ENCODE results near the gene METTL6.
"Not testable (repeated sequence)": the region's sequence is repeated elsewhere in the genome, so short reads cannot be mapped to it uniquely, and the experiment has no call there.

The METTL6 gene, protein sequence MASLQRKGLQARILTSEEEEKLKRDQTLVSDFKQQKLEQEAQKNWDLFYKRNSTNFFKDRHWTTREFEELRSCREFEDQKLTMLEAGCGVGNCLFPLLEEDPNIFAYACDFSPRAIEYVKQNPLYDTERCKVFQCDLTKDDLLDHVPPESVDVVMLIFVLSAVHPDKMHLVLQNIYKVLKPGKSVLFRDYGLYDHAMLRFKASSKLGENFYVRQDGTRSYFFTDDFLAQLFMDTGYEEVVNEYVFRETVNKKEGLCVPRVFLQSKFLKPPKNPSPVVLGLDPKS

DNA sequence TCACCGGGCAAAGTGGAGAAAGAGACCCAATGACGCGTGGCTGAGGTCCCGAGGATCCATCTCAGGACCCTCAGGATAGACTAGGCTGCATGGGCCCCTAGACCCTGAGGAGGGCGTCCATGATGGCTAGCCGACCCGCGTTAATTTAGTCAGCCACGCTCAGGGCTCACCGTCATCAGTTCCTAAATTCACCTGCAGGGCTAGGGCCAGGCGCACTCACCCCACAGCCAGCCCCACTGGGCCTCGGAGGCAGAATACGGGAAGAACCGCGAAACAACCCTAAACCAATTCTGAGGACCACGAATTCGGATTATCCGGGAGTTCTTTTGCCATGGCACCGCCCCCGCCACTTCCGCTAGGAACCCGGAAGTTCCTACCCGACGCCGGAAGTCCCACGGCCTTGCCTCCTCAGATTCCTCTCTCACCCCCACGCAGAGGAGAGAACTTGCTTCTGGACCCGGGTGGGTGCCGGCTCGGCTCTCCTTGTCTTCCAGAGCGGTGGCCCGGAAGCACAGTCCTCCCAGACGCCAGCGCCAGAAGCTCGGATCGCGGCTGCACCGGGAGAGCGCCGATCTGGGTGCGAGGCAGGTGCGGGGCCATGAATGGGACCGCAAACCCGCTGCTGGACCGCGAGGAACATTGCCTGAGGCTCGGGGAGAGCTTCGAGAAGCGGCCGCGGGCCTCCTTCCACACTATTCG is at the start of gene METTL6, which contains the start of gene EAF1:
Gene METTL6 (minus strand): TSS at position 363 of the 699 bp plus-strand sequence. CDS start 1,033 bp downstream, outside the sequence.
Gene EAF1 (plus strand): TSS at position 417 of the 699 bp plus-strand sequence. CDS start 182 bp downstream, at position 599.
- DNase-seq = peak; percentile 88

DNA sequence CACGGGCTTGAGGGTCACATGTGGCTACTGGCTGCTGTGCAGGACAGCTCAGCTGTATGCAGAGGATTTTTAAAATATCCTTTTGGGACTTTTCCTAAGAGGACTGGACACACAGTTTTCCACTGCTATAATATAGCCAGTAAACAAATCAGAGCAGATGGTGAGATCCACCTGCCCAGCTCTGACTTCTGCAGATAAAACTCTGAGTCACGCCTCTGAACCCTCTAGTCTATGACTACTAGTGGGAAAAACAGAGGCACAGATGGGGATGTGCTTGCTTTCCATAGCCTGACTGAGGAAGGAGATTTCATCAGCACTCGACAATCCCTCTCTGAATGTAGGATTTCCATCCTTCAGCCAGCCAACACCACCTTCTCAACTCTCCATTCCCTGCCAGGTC is 49.0 kb upstream of the METTL6 start:
- no peak for DNase-seq

DNA sequence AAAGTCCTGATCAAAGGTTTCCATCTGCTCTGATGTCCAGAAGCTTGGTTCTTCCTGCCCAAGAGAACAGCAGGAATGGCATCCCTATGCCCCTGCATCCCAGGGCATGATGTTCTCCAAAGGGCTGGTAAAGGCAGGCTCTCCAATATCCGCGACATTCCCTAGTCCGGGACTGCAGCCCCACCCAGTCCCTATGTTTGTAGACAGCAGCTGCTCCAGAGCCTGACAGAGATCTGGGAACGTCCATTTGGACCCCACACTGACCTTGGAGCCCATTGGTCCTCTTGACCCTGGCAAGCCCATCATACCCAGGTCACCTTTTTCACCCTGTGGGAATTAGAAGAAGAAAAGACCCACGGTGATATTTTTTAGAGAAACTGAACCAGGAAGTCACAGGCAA is 47.8 kb upstream of the METTL6 start:
- DNase-seq = no peak

DNA sequence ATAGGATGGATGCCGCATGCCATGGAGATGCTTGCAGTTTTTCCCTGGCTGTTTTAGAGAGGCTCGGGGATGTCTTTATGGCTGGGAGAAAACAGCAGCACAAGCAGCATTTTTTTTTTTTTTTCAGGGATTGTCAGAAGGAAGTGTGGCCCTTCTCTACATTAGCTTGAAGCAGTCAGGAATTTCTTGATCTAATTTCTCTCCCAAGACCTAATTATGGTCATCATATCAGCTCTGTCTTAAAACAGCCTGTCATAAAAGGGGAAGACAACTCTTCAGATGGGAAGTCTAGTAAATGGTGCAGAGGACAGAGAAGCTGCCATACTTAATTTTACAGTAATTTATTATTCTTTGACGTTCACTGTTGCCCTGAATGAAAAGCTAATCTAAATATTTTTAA is 44.5 kb upstream of the METTL6 start:
- DNase-seq = no peak

DNA sequence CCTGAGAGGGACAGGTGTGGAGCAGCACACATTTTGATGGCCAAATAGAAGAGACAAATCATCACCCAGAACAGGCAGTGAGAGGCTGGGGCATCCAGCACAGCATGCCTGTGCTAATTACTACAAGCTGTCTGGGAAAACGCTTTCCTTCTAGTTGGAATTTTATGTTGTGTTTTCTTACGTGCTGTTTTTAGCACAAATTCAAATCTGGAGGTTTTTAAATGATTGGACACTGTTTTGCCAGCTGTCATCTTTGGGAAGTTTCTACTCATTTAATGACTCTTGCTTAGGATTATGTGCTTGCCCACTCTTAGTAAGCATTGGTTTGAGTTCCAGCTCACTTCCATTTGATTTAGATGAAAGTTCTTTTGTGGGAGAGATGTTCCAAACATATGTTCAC is 43.5 kb upstream of the METTL6 start:
- no peak for DNase-seq

DNA sequence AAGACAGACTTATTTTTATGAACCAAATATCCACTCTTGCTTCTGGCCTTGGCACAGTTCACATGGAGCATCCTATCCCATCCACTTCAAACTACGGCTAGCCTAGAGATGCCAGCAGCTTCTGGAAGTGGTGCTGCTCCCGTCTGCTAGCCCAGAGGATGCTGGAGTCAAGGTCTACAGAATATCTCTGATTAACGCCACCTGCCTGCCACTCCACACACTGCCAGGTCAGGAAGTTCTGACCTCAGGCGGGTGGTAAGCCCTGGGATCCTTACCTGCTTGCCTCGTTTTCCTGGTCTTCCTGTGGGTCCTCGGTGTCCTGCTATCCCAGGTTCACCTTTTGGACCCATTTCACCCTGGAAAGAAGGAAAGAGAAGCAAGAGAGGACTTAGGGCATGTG is 42.9 kb upstream of the METTL6 start:
- DNase-seq = no peak

DNA sequence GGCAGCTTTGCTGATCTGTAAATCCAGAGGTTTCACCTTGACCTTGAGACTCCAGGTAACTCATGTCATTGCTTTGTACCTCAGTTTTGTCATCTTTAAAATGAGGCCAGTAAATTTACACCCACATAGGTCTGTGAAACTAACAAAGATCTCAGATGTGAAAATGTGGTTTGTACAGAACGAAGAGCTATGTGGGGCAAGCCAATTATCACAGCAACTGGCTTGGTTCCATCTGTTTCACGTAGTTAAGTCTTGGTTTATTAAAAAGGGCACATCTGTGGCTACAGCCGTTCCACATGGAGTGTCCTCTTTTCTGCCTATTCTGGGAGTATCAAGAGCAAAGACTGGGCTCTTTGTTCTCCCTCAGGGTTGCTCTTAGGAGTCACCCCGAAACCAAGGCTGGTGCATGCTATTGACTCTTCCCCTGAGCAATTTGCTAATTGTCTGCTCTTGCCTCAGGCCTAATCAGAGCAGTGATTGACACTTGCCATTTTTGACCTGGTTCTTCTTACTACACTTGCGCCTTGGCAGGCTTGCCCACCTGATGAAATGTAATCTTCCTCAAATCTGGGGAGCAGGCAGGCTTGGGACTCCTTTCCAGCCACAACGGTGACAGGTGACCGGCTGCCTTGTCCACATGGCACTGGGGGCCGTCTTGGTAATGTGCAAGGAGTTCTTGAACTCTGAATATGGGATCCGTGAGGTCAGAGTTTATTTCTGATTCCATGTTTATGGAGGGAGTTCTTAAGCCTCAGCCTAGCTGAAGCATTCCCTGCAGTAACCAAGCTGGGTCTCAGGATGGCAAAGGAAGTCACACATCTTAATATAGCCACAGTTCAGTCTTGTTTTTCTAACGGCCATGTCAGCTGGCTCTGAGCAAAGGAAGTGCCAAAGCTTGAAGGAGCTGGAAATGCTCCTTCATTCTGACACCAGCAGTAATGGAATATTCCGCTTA is 40.2 kb upstream of the METTL6 start:
- no peak for DNase-seq

DNA sequence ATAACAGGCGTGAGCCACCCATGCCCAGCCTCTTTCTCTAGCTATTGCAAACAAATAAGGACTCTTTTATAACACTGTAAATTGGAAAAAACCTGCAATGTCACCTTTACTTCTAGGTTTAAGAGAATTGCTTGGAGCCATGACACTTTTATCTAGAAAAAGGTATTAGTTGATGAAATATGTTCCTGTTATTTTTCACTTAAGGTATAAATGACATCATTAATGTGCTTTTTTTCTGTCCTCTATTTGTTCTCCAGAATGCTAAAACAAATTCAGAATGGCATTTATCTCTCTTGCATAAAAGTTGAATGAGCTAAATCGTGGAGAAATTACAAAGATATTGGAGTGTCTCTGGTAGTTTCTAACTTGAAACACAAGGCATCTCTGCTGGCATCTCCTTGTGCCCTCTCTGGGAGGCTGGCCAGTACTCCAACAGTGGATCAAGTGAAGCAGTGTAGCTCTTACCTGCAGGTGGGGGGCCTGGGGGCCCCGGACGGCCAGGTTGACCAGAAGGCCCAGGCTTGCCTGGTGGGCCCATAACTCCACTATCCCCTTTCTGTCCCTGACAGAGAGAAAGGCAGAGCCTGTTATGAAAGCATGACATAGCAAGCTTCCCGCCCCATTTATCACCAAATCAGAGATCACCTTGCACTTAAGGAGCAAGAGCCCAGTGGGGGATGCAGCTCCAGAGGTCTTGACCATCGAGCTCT is 38.7 kb upstream of the METTL6 start:
- DNase-seq = no peak

DNA sequence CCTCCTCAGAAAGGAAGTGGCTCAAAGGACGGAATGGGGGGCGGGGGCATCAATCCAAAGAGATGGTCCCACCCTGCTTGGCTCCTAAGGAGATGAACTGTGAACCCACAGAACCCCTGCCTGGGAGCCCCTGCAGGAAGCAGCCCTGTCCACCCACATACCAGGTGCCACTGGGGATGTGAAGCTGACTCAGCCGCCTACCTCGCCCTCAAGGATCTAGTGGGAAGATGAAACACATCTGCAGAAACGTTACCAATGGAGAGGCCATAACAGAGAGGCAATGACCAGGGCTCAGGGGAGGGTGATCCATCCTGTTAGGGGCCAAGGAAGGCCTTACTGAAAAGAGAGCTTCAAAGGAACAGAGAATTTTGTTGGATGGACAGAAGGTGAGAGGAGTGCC is 35.1 kb upstream of the METTL6 start:
- DNase-seq = no peak

DNA sequence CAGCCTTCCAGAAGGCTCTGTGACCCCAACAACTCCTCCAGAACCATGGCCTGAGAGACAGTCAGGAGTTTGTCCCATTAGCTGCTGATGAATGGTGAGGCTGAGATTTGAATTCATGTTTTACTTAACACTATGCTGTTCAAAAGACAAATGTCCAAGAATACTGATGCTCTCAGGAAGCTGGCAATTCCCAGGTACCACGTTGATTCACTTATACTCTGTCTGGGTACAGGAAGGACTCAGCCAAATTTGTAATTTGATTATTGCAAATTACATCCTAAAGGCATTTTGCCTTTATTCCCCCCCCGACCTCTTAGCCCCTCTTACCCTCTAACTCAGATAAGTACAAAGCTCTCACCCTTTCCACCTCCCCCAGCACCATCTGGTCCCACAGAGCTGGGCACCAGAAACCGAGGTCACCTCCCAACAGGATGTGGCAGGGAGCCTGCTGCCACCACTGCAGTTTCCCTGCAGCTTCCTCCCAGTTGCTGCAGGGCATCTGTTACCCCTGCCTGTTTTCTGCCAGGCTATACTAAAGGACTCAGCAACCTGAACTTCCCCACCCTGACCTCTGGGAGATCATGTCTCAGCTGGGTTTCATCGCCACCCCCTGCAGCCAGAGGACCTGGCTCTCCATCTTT is 33.7 kb upstream of the METTL6 start:
- DNase-seq = no peak

DNA sequence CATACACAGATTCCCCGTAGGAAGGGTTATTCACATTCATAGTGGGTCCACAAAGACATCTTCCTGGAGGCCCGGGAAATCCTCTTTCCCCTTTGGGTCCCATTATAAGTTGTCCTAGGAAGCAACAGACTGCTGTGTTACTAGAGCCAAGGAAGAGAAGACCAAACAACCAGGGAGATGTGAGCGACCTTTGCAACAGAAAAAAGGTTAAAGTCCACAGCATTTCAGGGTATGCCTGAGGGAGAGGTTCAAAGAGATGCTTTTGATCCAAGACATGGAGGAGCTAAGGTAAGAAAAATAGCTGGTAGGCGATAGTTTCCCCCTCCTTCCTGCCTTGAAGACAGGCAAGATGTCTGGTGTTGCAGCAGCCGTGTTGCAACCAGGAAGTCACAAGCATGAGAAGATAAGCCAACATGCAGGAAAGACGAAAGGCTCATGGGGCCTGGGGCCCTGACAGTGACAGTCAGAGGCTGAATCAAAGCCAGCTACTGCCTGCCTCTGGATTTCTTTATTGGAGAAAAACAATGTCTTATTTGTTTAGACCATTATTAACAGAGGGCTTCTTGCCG is 31.0 kb upstream of the METTL6 start:
- no peak for DNase-seq

DNA sequence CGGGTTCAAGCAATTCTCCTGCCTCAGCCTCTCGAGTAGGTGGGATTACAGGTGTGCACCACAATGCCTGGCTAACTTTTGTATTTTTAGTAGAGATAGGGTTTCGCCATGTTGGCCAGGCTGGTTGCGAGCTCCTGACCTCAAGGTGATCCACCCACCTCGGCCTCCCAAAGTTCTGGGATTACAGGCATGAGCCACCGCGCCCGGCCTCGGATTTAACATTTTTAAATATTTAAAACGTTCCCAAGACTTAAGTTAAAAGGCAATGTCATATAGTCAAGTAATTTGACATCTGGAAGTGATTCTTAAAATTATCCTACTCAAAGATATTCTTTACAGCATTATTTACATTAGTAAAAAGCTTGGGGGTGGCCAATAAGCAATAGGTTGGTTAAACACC is 29.6 kb upstream of the METTL6 start:
- not testable (repeated sequence) for DNase-seq

DNA sequence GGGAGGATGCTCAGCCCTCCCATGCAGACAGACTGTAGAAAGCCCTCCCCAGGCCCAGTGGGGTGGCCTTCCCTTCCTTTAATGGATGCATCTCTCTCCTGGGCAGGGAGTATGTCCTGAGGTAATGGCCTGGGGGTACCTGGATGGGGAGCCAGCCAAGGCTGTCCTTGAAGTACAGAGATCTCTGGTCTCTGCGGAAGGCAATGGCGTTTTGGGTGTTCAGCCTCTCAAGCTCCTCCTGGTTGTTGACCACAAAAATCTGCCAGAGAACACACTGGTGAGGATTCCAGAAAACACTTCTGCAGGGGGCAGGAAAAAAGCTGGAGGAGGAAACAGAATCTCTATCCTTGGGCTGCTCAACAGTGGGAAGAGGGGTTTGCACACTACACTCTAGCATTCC is 29.0 kb upstream of the METTL6 start:
- no peak for DNase-seq

DNA sequence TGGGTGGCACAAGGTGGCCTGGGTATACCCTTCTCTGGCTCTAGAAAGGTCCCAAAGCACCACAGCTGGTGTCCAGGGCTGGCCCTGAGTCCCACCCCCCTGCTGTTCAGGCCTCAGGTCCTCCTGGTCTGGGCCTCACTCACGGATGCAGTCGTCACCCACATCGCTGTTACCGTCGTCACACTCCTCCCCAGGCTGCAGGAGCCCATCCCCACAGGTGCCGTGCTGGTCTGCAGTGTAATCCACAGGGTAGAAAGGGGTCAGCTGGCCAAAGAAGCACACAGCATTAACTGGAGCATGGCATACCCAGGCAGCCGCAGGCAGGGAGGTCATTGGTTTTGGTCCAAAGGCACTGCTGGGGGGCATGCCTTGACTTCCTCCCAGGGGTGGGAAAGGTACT is 28.4 kb upstream of the METTL6 start:
- DNase-seq = no peak

DNA sequence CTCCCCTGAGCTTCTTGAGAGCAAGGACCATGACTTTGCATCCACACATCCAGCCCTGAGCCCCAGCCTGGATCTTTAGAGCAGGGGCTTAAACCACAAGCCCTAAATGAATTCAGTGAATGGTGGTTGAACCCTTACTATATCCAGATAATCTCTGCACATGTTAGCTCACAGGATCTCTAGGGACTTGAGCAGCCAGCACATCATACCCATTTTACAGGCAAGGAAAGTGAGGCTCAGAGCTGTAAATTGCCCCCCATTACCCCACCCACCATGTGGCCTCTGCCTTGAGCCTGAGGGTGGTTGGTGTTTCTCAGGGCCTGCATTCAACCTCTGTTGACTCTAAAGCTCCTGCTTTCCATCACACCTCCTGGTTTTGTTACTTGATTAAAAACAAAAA is 27.6 kb upstream of the METTL6 start:
- no peak for DNase-seq

DNA sequence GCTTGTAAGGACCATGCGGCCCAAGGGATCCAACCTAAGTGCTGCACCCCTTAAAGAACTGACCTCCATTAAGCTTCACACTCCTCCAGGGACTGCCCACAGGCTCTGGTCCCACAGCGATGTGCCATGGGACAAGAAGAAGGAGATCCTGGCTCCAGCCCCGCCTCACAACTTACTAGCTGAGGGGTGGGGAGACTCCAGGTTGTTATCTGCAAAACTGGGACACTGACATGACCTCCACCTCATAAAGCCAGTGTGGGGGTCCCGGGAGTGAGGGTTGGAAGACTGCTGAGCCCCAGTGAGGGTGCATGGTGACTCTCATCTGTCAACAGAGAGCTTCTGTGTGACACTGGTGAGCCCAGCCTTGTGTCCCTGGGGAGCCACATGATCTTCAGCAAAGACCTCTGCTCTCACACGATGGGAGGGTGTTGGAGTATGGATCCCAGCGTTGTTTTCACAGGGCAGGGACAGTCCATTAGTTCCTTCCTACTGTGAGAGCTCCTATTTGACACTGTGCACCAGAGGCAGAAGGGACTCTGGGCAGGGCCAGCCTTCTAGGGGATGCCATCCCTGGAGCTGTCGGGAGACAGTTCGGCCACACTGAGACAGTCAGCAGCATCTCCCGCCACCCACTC is 26.8 kb upstream of the METTL6 start:
- no peak for DNase-seq

DNA sequence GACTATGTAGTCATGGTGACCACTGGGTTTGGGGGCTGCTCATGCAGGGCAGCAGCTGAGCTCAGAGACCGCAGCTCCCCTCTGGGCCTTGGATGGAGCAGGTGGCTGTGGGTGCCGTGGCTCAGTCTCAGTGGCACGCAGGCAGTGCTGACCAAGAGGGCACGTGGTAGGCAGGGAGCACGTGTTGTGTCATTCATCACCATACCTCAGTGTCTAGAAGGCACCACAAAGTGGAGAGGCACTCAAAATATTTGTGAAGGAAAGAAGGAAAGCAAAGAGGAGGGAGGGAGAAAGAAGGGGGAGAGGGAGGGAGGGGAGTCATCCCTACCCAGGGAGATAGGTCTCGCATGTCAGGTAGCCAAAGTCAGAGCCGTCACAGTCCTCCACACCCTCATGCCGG is 26.2 kb upstream of the METTL6 start:
- DNase-seq = no peak

DNA sequence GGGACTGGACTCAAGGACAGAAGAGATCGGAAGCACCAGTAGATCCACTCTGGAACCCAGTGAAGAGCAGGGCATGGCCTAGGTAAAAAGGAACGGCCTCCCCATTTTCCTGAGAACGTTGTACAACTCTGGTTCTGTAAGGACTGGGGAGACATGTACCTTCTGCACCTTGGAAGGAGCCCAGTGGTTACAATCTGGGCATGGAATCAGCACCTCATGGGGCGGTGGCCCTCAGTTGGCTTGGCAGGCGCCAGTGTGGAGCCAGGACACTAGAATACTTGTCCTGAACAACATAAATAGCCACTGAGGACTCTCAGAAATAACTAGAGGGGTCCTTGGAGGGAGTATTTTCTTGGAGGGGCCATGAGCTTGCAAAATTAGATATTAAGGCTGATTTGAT is 25.6 kb upstream of the METTL6 start:
- no peak for DNase-seq

DNA sequence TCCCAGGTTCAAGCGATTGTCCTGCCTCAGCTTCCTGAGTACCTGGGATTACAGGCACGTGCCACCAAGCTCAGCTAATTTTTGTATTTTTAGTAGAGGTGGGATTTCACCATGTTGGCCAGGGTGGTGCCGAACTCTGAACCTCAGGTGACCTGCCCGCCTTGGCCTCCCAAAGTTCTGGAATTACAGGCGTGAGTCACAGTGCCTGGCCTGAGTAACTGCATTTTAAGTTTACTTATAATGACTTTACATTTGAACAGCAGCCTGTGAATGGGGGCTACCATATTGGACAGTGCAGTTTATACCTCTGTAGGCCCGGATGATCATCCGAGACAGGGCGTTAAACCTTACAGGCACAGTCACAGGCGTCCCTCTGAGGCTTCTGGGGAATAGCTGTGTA is 24.8 kb upstream of the METTL6 start:
- DNase-seq = no peak

DNA sequence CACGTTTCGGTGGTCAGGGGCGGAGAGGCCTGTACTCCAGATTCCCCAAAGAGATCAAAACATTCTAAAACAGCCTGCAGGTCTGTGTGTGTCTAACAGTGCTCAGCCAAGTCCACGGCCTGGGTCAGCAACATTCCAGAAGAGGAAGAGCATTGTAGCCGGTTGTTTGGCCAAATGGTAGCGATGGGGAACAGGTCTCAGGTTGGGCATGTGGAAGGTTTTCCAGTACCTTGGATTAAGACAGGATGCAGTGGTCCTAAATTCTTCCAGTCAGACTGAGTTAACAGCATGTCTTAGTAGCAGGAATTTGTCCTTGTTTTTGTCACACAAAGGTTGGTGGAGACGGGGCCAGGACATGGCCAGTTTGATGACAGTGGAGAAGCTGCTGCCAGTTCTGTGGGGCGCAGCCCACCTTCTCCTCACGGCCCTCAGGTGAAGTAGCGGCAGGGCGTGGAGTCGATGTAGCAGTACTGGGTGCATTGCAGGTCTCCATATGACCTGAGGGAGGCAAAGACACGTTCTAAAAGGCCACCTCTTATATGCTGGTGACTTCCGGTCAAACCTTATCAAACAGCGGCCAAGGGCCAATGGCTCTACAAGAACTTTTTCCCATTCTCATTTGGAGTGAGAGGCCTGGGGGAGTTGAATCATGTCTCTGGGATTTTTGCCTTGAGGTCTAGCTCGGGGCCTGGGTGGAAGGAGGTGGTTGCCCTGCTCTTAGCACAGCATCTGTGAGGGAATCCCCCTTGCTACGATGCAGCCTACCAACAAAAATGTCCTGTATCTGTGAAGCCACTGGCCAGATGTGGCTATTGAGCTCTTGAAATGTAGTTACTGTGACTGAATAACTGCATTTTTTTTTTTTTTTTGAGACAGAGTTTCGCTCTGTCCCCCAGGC is 24.1 kb upstream of the METTL6 start:
- no peak for DNase-seq
